ENCODE measurements around the gene VTN.

Gene VTN

DNA sequence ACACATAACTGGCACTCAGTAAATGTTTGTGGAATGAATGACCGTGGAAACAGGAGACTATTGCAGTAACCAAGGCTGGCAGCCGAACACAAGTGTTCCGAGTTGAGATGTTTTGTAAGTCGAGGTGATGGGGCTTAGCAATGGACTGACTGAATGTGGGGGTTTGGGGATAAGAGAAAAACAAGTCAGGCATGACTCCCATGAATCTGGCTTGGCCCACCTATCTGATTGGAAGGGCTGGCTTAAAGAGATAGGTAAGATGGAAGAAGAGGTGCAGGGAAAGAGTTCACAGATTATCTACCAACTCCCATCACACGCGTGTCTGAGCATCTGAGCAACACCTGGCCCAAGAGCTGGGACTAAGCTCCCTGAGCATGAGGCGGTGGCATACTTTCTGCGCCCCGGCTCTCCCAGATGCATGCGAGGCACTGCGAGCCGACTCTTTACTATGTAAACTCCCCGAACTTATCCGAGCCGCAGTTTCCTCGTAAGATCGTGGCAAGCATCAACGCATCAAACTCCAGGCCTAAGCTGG lies 35.4 kb downstream of the VTN start:
- peaks cover 4% of the 10 kb centered on the region for H3K36me3 Mint-ChIP-seq (ENCODE audit: low read depth)
- H3K4me1 Mint-ChIP-seq = peaks cover 48% of the 10 kb centered on the region
- TF ChIP-seq, protein P1, sequence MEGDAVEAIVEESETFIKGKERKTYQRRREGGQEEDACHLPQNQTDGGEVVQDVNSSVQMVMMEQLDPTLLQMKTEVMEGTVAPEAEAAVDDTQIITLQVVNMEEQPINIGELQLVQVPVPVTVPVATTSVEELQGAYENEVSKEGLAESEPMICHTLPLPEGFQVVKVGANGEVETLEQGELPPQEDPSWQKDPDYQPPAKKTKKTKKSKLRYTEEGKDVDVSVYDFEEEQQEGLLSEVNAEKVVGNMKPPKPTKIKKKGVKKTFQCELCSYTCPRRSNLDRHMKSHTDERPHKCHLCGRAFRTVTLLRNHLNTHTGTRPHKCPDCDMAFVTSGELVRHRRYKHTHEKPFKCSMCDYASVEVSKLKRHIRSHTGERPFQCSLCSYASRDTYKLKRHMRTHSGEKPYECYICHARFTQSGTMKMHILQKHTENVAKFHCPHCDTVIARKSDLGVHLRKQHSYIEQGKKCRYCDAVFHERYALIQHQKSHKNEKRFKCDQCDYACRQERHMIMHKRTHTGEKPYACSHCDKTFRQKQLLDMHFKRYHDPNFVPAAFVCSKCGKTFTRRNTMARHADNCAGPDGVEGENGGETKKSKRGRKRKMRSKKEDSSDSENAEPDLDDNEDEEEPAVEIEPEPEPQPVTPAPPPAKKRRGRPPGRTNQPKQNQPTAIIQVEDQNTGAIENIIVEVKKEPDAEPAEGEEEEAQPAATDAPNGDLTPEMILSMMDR (IDR thresholded peaks at IDR 0.05; ENCODE audit: unreplicated experiment in 3 of 3) = no peak
- H3K4me3 Mint-ChIP-seq = peak overlapping the region; percentile 98 to 99 (median 99)
- no peaks in the 10 kb centered on the region for H3K9me3 Mint-ChIP-seq
- H3K27ac Mint-ChIP-seq = peak overlapping the region; percentile 45 to 88 (median 79)
- no peaks in the 10 kb centered on the region for H3K27me3 Mint-ChIP-seq (ENCODE audit: low read depth)

DNA sequence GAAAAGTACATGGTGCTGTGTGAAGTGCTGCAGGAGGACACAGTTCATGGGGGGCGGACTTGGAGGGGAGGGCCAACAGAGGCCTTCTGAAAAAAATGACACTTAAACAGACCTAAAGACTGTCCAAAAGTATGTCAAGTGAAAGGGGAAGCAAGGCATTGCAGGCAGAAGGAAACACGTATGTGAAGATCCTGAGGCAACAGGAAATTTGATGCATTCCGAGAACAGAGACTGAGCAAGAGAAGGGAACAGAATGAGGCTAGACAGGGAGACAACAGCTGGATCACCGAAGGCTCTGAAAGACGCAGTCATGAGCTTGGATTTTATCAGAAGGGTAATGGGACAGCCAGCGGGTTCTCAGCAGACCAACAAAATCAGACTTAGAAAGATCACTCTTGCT lies 35.9 kb downstream of the VTN start:
- H3K4me3 Mint-ChIP-seq = peak overlapping the region; percentile 98 to 99 (median 99)
- TF ChIP-seq, protein P1 (IDR thresholded peaks at IDR 0.05; ENCODE audit: unreplicated experiment in 3 of 3) = no peak
- no peaks in the 10 kb centered on the region for H3K27me3 Mint-ChIP-seq (ENCODE audit: low read depth)
- H3K9me3 Mint-ChIP-seq = no peaks in the 10 kb centered on the region
- peaks cover 5% of the 10 kb centered on the region for H3K36me3 Mint-ChIP-seq (ENCODE audit: low read depth)
- peak overlapping the region; percentile 23 to 79 (median 46) for H3K27ac Mint-ChIP-seq
- peaks cover 48% of the 10 kb centered on the region for H3K4me1 Mint-ChIP-seq

DNA sequence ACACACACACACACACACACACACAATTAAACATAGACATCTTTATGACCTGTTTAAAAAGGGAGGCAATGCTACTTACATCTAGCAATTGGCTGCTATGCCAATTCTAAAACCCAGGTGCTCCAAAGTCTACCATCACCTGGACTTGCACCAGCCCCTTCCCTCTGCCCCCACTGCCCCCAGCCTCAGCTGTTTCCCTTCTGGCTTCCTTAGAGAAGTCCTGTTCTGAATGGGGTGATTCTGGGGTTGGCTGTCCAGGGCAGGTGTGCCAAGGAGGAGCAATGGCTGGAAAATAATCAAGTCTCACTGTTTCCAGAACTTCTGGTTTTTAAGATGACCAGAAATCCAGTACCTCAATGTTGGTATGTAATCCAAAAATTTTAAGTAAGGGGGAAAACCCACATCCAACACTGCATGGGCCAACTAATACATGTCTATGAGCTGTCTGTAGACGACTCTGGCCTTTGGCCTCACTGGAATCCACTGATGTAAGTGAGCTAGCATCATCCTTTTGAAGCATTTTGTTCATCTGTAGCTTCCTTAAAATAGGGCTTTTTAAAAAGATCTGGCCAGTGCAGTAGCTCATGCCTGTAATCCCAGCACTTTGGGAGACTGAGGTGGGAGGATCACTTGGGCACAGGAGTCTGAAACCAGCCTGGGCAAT lies 36.9 kb downstream of the VTN start:
- peak overlapping the region in 1 of 3 experiments; percentile 9 for H3K27ac Mint-ChIP-seq
- TF ChIP-seq, protein P1 (IDR thresholded peaks at IDR 0.05; ENCODE audit: unreplicated experiment in 3 of 3) = no peak
- H3K4me1 Mint-ChIP-seq = peaks cover 42% of the 10 kb centered on the region
- H3K9me3 Mint-ChIP-seq = no peaks in the 10 kb centered on the region
- peaks cover 9% of the 10 kb centered on the region for H3K36me3 Mint-ChIP-seq (ENCODE audit: low read depth)
- H3K27me3 Mint-ChIP-seq (ENCODE audit: low read depth) = no peaks in the 10 kb centered on the region
- peak overlapping the region; percentile 98 to 99 (median 99) for H3K4me3 Mint-ChIP-seq

DNA sequence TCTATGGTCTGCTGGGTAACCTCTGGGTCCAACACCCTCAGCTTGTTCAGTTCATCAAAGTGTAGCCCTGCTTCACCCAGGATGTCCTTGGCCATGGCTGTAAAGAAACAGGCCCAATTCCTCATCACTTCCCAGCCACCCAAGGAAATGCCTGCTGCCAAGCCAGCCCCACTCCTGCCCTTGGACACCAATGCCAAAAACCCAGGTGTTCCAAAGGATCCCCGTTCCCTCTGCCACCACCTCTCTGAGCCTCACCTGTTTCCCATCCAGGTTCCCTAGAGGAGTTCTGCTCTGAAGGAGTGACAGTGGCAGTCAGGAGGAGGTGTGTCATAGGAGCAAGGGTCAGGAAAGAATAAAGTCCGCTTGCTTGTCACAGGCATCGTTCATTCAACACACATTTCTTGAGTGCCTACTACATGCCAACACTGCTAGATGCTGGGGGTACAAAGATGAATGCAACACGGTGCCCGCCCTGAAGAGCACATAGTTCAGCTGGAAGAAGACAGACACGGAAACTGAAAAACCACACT lies 38.2 kb downstream of the VTN start:
- Mint-ChIP-seq H3K9me3 (no peaks in the 10 kb centered on the region), H3K4me1 (peaks cover 32% of the 10 kb centered on the region), H3K36me3 (ENCODE audit: low read depth) (peaks cover 19% of the 10 kb centered on the region), H3K27ac (no peak overlapping the region), H3K4me3 (peak overlapping the region; percentile 46 to 99 (median 98)), H3K27me3 (ENCODE audit: low read depth) (no peaks in the 10 kb centered on the region)
- TF ChIP-seq, protein P1 (IDR thresholded peaks at IDR 0.05; ENCODE audit: unreplicated experiment in 3 of 3) = no peak

DNA sequence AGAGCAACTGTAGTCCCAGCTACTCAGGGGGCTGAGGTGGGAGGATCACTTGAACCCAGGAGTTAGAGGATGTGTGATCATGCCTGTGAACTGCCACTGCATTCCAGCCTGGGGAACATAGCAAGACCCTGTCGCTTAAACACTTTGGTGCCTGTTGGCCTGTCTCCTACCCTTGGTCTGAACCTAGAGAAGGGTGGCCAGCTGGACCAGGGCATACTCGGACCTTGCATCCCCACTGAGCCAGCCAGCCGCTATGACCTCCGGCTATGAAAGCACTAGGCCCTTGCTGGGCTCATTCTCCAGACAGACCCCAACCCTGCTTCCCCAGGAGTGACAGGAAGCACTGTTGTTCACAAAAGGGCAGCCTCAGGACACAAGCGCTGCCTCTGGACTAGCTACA lies 39.4 kb downstream of the VTN start:
- no peaks in the 10 kb centered on the region for H3K9me3 Mint-ChIP-seq
- peak overlapping the region in 1 of 3 experiments; percentile 69 for H3K4me3 Mint-ChIP-seq
- peaks cover 28% of the 10 kb centered on the region for H3K36me3 Mint-ChIP-seq (ENCODE audit: low read depth)
- no peaks in the 10 kb centered on the region for H3K27me3 Mint-ChIP-seq (ENCODE audit: low read depth)
- H3K27ac Mint-ChIP-seq = no peak overlapping the region
- peaks cover 24% of the 10 kb centered on the region for H3K4me1 Mint-ChIP-seq
- TF ChIP-seq, protein P1 (IDR thresholded peaks at IDR 0.05; ENCODE audit: unreplicated experiment in 3 of 3) = no peak
